ENCODE results near the gene THBS3. TPM values are rescaled to one million over a fixed set of nuclear protein-coding genes. Genes with fewer than 3 reads are reported as not detected.
A peak's percentile ranks its signal among the peaks of the same experiment; 100 is the strongest.

The THBS3 gene
- total and polyA plus RNA-seq, 9 of the 15 experiments (the other 6 are each of a cell fraction or from before 2014, with no cell fraction given), result 0.59 to 8.3 (median 3.2) TPM

GRCh38 chr1:155226910-155227260 is 19.2 kb upstream of the THBS3 start (continued):
- TF ChIP-seq ZNF609 (CRISPR knock-in tag; IDR thresholded peaks at IDR 0.05; ENCODE audit: borderline replicate concordance) (no peak), FOXA1 (IDR thresholded peaks at IDR 0.05; ENCODE audit: borderline replicate concordance) (no peak), ATF1 (CRISPR knock-in tag; IDR thresholded peaks at IDR 0.05) (no peak), ATF1 (tag; IDR thresholded peaks at IDR 0.05) (0 out of 2 replicates have a peak, but pooled peaks have one; percentile 27), NONO (IDR thresholded peaks at IDR 0.05; ENCODE audit: low read depth in 2 of 2, low read length in 1 of 2) (no peak), E2F4 (CRISPR knock-in tag; IDR thresholded peaks at IDR 0.05; ENCODE audit: low read depth) (peak; percentile 57; the same call in 1 of the 2 replicates), SRSF9 (IDR thresholded peaks at IDR 0.05; ENCODE audit: borderline replicate concordance, low read depth, low read length) (no peak), ZNF232 (CRISPR knock-in tag; IDR thresholded peaks at IDR 0.05) (no peak; the same call in 1 of the 2 replicates), HNRNPH1 (optimal IDR thresholded peaks at IDR 0.05; ENCODE audit: low read depth, low read length) (no peak), RCOR1 (IDR thresholded peaks at IDR 0.05; ENCODE audit: borderline replicate concordance in 1 of 2, low read depth in 2 of 2, low read length in 2 of 2) (no peak; a peak in 1 of 4 replicates), MTF1 (CRISPR knock-in tag; IDR thresholded peaks at IDR 0.05; ENCODE audit: borderline replicate concordance) (no peak), SP2 (IDR thresholded peaks at IDR 0.05; ENCODE audit: extremely low read depth, low read depth, low read length, poor library complexity, severe bottlenecking) (no peak), RB1 (IDR thresholded peaks at IDR 0.05; ENCODE audit: low read depth) (0 out of 2 replicates have a peak, but pooled peaks have one; percentile 6), IRF1 (CRISPR knock-in tag; IDR thresholded peaks at IDR 0.05; ENCODE audit: borderline replicate concordance) (0 out of 2 replicates have a peak, but pooled peaks have one; percentile 73), POU5F1 (IDR thresholded peaks at IDR 0.05; ENCODE audit: borderline replicate concordance, low read depth, low read length, partially characterized antibody) (no peak), FOXP4 (CRISPR knock-in tag; IDR thresholded peaks at IDR 0.05; ENCODE audit: borderline replicate concordance) (no peak), RAD51 (IDR thresholded peaks at IDR 0.05; ENCODE audit: borderline replicate concordance, low read depth) (no peak)
